Posterior cingulate gyrus (tissue), 11 donors: ENCODE results near the gene AGRN.
"Not testable (repeated sequence)": the region's sequence is repeated elsewhere in the genome, so short reads cannot be mapped to it uniquely, and the experiment has no call there.

Experiments
- DNase-seq, 10 donors: peaks; one replicate each; pipeline versions ENCODE4 v3.0.0 to v3.0.0-alpha.2; 2020 to 2021; ENCODE audit warnings: mixed read lengths in 3 of 10
- intact Hi-C: fragments of 100-400 bp; cut with DNase I; formaldehyde crosslinking; loops from one replicate; pipeline ENCODE4 v1.15.1; 2023

The AGRN gene

GRCh38 chr1:1061682-1062345 lies 41.9 kb downstream of the AGRN start:
- intact Hi-C loops = loop anchor here (2.0 kb wide), 1 partner anchor 77 kb away; no protein-coding TSS in a partner anchor
- DNase-seq = no peak

GRCh38 chr1:1062348-1063163 lies 42.6 kb downstream of the AGRN start:
- intact Hi-C loops = loop anchor here (2.0 kb wide), 1 partner anchor 78 kb away; no protein-coding TSS in a partner anchor
- DNase-seq = no peak

- intact Hi-C loops = loop anchor here (2.0 kb wide), 1 partner anchor 79 kb away; no protein-coding TSS in a partner anchor
- DNase-seq = no peak
These were observed 43.5 kb downstream of the AGRN start for GRCh38 chr1:1063261-1063944.

GRCh38 chr1:1063945-1064831 lies 44.3 kb downstream of the AGRN start:
- DNase-seq = peak in 5 of 10 donors; percentile 41 to 92 (median 52)
- intact Hi-C loops = loop anchor here (2.0 kb wide), 1 partner anchor 79 kb away; no protein-coding TSS in a partner anchor

- DNase-seq = no peak
- intact Hi-C loops = no loop called here
These were observed 45.5 kb downstream of the AGRN start for GRCh38 chr1:1065265-1065939.

GRCh38 chr1:1065940-1066304 lies 46.0 kb downstream of the AGRN start:
- DNase-seq, intact Hi-C loops: not testable (repeated sequence)

- no peak for DNase-seq
- intact Hi-C loops = no loop called here
These were observed 46.7 kb downstream of the AGRN start for GRCh38 chr1:1066403-1067283.

GRCh38 chr1:1067284-1067859 lies 47.5 kb downstream of the AGRN start:
- no peak for DNase-seq

GRCh38 chr1:1067860-1068516 lies 48.1 kb downstream of the AGRN start:
- no peak for DNase-seq
- intact Hi-C loops = no loop called here

More at GRCh38 chr1:1067284-1067859, 47.5 kb downstream of the AGRN start:
- intact Hi-C loops = no loop called here

- intact Hi-C loops = no loop called here
- no peak for DNase-seq
These were observed 48.7 kb downstream of the AGRN start for GRCh38 chr1:1068517-1069055.

GRCh38 chr1:1069056-1069710 lies 49.3 kb downstream of the AGRN start:
- DNase-seq = peak; percentile 37 to 96 (median 72)
- intact Hi-C loops = no loop called here

- DNase-seq = no peak
- intact Hi-C loops = no loop called here
These were observed 50.1 kb downstream of the AGRN start for GRCh38 chr1:1069711-1070676.

GRCh38 chr1:1071486-1072298 lies 51.8 kb downstream of the AGRN start:
- intact Hi-C loops = no loop called here
- DNase-seq = peak in 2 of 10 donors; percentile 84 to 90

- intact Hi-C loops = no loop called here
- DNase-seq = no peak
These were observed 52.5 kb downstream of the AGRN start for GRCh38 chr1:1072299-1072848.
